Glutamatergic neuron (in vitro differentiated cells): ENCODE results near the gene HGS. TPM values are rescaled to one million over a fixed set of nuclear protein-coding genes. Genes with fewer than 3 reads are reported as not detected.

Source experiments
- DNase-seq: peaks from one replicate; pipeline ENCODE4 v3.0.0; 2022
- H3K27ac Mint-ChIP-seq: one replicate; pipeline ENCODE4 v1.8.0; 2020; ENCODE audit warnings: mild to moderate bottlenecking, mixed read lengths, inconsistent platforms; ENCODE audit not compliant: unreplicated experiment
- H3K27me3 Mint-ChIP-seq: one replicate; pipeline ENCODE4 v1.8.0; 2020; ENCODE audit warnings: mild to moderate bottlenecking, moderate library complexity, mixed read lengths, inconsistent platforms; ENCODE audit not compliant: unreplicated experiment
- H3K36me3 Mint-ChIP-seq: one replicate; pipeline ENCODE4 v1.8.0; 2020; ENCODE audit warnings: mild to moderate bottlenecking, mixed read lengths, inconsistent platforms; ENCODE audit not compliant: unreplicated experiment
- H3K4me1 Mint-ChIP-seq: one replicate; pipeline ENCODE4 v1.8.0; 2020; ENCODE audit warnings: mild to moderate bottlenecking, low read depth, mixed read lengths, inconsistent platforms; ENCODE audit not compliant: unreplicated experiment
- H3K4me3 Mint-ChIP-seq: one replicate; pipeline ENCODE4 v1.8.0; 2020; ENCODE audit warnings: mild to moderate bottlenecking, mixed read lengths, inconsistent platforms; ENCODE audit not compliant: unreplicated experiment
- H3K9me3 Mint-ChIP-seq: one replicate; pipeline ENCODE4 v1.8.0; 2020; ENCODE audit warnings: mild to moderate bottlenecking, moderate library complexity, mixed read lengths, inconsistent platforms; ENCODE audit not compliant: unreplicated experiment
- CTCF ChIP-seq: fragments of 200-600 bp; sonication (generic); IDR thresholded peaks from one replicate; pipeline ENCODE4 v1.5.0; 2021; ENCODE audit not compliant: partially characterized antibody, unreplicated experiment
- total RNA-seq: library from RNA; stranded (reverse); fragmentation: NEBNext Ultra II Directional; extraction: Animal tissue kit (Norgen Biotek cat#: 25700); gene quantifications from one replicate; pipeline ENCODE4 v1.2.1, GENCODE V29; 2021; ENCODE audit not compliant: unreplicated experiment

HGS gene
- total RNA-seq, 1 donor from 2014 or later, result 167 TPM

GRCh38 chr17:81676906-81677305 is 6.9 kb upstream of the HGS start:
- Mint-ChIP-seq H3K4me1 (peaks cover 2% of the 10 kb centered on the region), H3K4me3 (no peak overlapping the region)
- no peak for DNase-seq

GRCh38 chr17:81680150-81680549 is 3.7 kb upstream of the HGS start:
- peaks cover 5% of the 10 kb centered on the region for H3K9me3 Mint-ChIP-seq
- H3K36me3 Mint-ChIP-seq, result no peaks in the 10 kb centered on the region
- H3K27ac Mint-ChIP-seq, result no peak overlapping the region
- no peak overlapping the region for H3K4me3 Mint-ChIP-seq
- TF ChIP-seq CTCF, result no peak
- peaks cover 10% of the 10 kb centered on the region for H3K4me1 Mint-ChIP-seq
- no peak for DNase-seq
- H3K27me3 Mint-ChIP-seq, result peaks cover 4% of the 10 kb centered on the region

More at GRCh38 chr17:81676906-81677305, 6.9 kb upstream of the HGS start:
- Mint-ChIP-seq H3K27ac (no peak overlapping the region), H3K36me3 (no peaks in the 10 kb centered on the region), H3K9me3 (peaks cover 2% of the 10 kb centered on the region), H3K27me3 (peaks cover 2% of the 10 kb centered on the region)
- TF ChIP-seq CTCF, result no peak

- no peak for DNase-seq
- Mint-ChIP-seq H3K36me3 (no peaks in the 10 kb centered on the region), H3K27ac (no peak overlapping the region), H3K4me1 (peaks cover 10% of the 10 kb centered on the region), H3K9me3 (peaks cover 8% of the 10 kb centered on the region), H3K4me3 (peak overlapping the region; percentile 61), H3K27me3 (peaks cover 4% of the 10 kb centered on the region)
- no peak for TF ChIP-seq CTCF
These were observed 2.1 kb upstream of the HGS start for GRCh38 chr17:81681672-81682071.

- Mint-ChIP-seq H3K4me1 (peaks cover 16% of the 10 kb centered on the region), H3K4me3 (peak overlapping the region; percentile 93), H3K27me3 (peaks cover 4% of the 10 kb centered on the region), H3K27ac (peak overlapping the region; percentile 90), H3K9me3 (peaks cover 13% of the 10 kb centered on the region), H3K36me3 (no peaks in the 10 kb centered on the region)
- no peak for TF ChIP-seq CTCF
- DNase-seq, result no peak
These were observed 1.1 kb upstream of the HGS start for GRCh38 chr17:81682565-81683207.

GRCh38 chr17:81683208-81683583 is 615 bp upstream of the HGS start:
- peak overlapping the region; percentile 90 for H3K27ac Mint-ChIP-seq
- peaks cover 14% of the 10 kb centered on the region for H3K4me1 Mint-ChIP-seq
- peaks cover 2% of the 10 kb centered on the region for H3K27me3 Mint-ChIP-seq
- H3K4me3 Mint-ChIP-seq, result peak overlapping the region; percentile 93
- TF ChIP-seq CTCF, result no peak
- peak; percentile 35 for DNase-seq
- H3K36me3 Mint-ChIP-seq, result no peaks in the 10 kb centered on the region
- H3K9me3 Mint-ChIP-seq, result peaks cover 13% of the 10 kb centered on the region
